BE2C (cell line): ENCODE results near the gene CKS1B.

Source experiments
- DNase-seq: peaks from one replicate; pipeline ENCODE4 v3.0.0-alpha.2; 2020
- H3K27me3 ChIP-seq: fragments of 250-450 bp; sonication (Bioruptor Pico); 2 replicates; pipeline ENCODE4 v1.5.1; 2020; ENCODE audit warnings: mild to moderate bottlenecking
- H3K36me3 ChIP-seq: fragments of 250-450 bp; sonication (Bioruptor Pico); 2 replicates; pipeline ENCODE4 v1.5.1; 2020; ENCODE audit warnings: mild to moderate bottlenecking
- H3K4me1 ChIP-seq: fragments of 250-450 bp; sonication (Bioruptor Pico); 2 replicates; pipeline ENCODE4 v1.5.1; 2020
- H3K4me3 ChIP-seq: 2 replicates; pipeline ENCODE4 v1.5.1; 2011; ENCODE audit warnings: low read depth, low read length
- H3K9me3 ChIP-seq: fragments of 250-450 bp; sonication (Bioruptor Pico); 2 replicates; pipeline ENCODE4 v1.5.1; 2020
- CTCF ChIP-seq: IDR thresholded peaks from 2 replicates; pipeline ENCODE4 v1.5.1; 2012; ENCODE audit warnings: mild to moderate bottlenecking, low read depth, low read length

The CKS1B gene

GRCh38 chr1:154953611-154954038, 20.9 kb upstream of the CKS1B start:
- peaks cover 3% of the 10 kb centered on the region; the same call in 1 of the 2 replicates for H3K36me3 ChIP-seq
- no peaks in the 10 kb centered on the region for H3K9me3 ChIP-seq
- H3K4me3 ChIP-seq: no peak overlapping the region
- H3K4me1 ChIP-seq: peaks cover 8% of the 10 kb centered on the region; the same call in 1 of the 2 replicates
- no peaks in the 10 kb centered on the region for H3K27me3 ChIP-seq
- DNase-seq: no peak
- no peak for TF ChIP-seq CTCF

- DNase-seq: no peak
- Histone ChIP-seq H3K36me3 (peaks cover 12% of the 10 kb centered on the region), H3K4me3 (no peak overlapping the region), H3K27me3 (no peaks in the 10 kb centered on the region), H3K4me1 (peaks cover 8% of the 10 kb centered on the region; the same call in 1 of the 2 replicates), H3K9me3 (no peaks in the 10 kb centered on the region)
- TF ChIP-seq CTCF: no peak
Measured at GRCh38 chr1:154954541-154954940, 19.9 kb upstream of the CKS1B start.

- Histone ChIP-seq H3K9me3 (no peaks in the 10 kb centered on the region), H3K4me3 (peak overlapping the region; percentile 76), H3K36me3 (peaks cover 14% of the 10 kb centered on the region), H3K4me1 (peaks cover 8% of the 10 kb centered on the region; the same call in 1 of the 2 replicates), H3K27me3 (no peaks in the 10 kb centered on the region)
- peak; percentile 57 for DNase-seq
- no peak for TF ChIP-seq CTCF
Measured at GRCh38 chr1:154955039-154955717, 19.3 kb upstream of the CKS1B start.

GRCh38 chr1:154955718-154956543, 18.6 kb upstream of the CKS1B start, which contains the start of gene PBXIP1:
Gene PBXIP1, minus strand, starts transcription at chr1:154956099. Its CDS starts 2,378 bp downstream, at chr1:154953721.
- Histone ChIP-seq H3K9me3 (no peaks in the 10 kb centered on the region), H3K36me3 (peaks cover 14% of the 10 kb centered on the region), H3K4me3 (peak within 1 kb of the TSS; percentile 76), H3K27me3 (no peaks in the 10 kb centered on the region), H3K4me1 (peaks cover 8% of the 10 kb centered on the region; the same call in 1 of the 2 replicates)
- DNase-seq: peak; percentile 82
- TF ChIP-seq CTCF: no peak

GRCh38 chr1:154956544-154956941, 17.9 kb upstream of the CKS1B start:
- Histone ChIP-seq H3K9me3 (no peaks in the 10 kb centered on the region), H3K4me3 (peak overlapping the region; percentile 76), H3K27me3 (no peaks in the 10 kb centered on the region), H3K36me3 (peaks cover 14% of the 10 kb centered on the region), H3K4me1 (peaks cover 8% of the 10 kb centered on the region; the same call in 1 of the 2 replicates)
- no peak for TF ChIP-seq CTCF
- DNase-seq: no peak
